Osteocyte (in vitro differentiated cells): Measurements from ENCODE around the gene PLA2G7. TPM values are rescaled to one million over a fixed set of nuclear protein-coding genes. Genes with fewer than 3 reads are reported as not detected.
A peak's percentile ranks its signal among the peaks of the same experiment; 100 is the strongest.

Source experiments
- DNase-seq: peaks from one replicate; pipeline ENCODE4 v3.0.0; 2021; ENCODE audit warnings: mixed read lengths; ENCODE audit not compliant: unreplicated experiment; ENCODE audit errors: extremely low spot score
- H3K27ac Mint-ChIP-seq: one replicate; pipeline ENCODE4 v1.8.0; 2021; ENCODE audit warnings: mild to moderate bottlenecking, mixed read lengths; ENCODE audit not compliant: unreplicated experiment
- H3K27me3 Mint-ChIP-seq: one replicate; pipeline ENCODE4 v1.8.0; 2021; ENCODE audit warnings: mixed read lengths; ENCODE audit not compliant: unreplicated experiment
- H3K36me3 Mint-ChIP-seq: one replicate; pipeline ENCODE4 v1.8.0; 2021; ENCODE audit warnings: mixed read lengths; ENCODE audit not compliant: unreplicated experiment
- H3K4me1 Mint-ChIP-seq: one replicate; pipeline ENCODE4 v1.8.0; 2021; ENCODE audit warnings: mixed read lengths; ENCODE audit not compliant: unreplicated experiment
- H3K4me3 Mint-ChIP-seq: one replicate; pipeline ENCODE4 v1.8.0; 2021; ENCODE audit warnings: mild to moderate bottlenecking, moderate library complexity, mixed read lengths; ENCODE audit not compliant: unreplicated experiment
- H3K9me3 Mint-ChIP-seq: one replicate; pipeline ENCODE4 v1.8.0; 2021; ENCODE audit warnings: mixed read lengths; ENCODE audit not compliant: unreplicated experiment
- CTCF ChIP-seq: fragments of 200-600 bp; sonication (generic); IDR thresholded peaks from 2 replicates; pipeline ENCODE4 v1.5.0; 2021; ENCODE audit warnings: antibody characterized with exemption, mild to moderate bottlenecking, moderate library complexity
- long read RNA-seq: library from polyadenylated mRNA; unstranded; transcript quantifications from one replicate; pipeline ENCODE4 v2.0.0, GENCODE V29; 2021
- total RNA-seq: library from RNA; stranded (reverse); gene quantifications from 2 replicates; pipeline ENCODE4 v1.2.1, GENCODE V29; 2021

PLA2G7 gene
- total RNA-seq = not detected in 2 replicates
- long read RNA-seq = 0 reads

GRCh38 chr6:46734867-46735719 is at the start of gene PLA2G7:
PLA2G7 (minus strand) TSS chr6:46735375; CDS start chr6:46722891, 12,484 bp downstream.
- peaks cover 72% of the 10 kb centered on the region for H3K27me3 Mint-ChIP-seq
- no peak for DNase-seq
- H3K27ac Mint-ChIP-seq = no peak within 1 kb of the TSS

DNA sequence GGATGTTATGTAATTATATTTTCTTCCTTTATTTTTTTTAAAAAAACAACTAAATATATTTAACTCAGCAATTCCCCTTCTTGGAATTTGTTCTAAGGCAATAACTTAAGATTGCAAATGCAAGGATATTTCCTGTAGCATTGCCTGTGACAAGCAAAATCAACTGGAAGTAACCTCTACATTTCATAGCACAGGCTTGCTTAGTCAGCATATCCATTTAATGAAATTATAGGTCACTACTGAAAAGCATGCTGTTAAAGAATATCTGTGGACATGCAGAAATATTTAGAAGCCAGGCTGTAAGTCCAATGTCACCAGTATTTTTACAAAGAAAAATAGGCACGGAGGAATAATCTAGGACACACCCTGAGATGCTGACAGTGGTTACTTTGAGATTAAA is 49.4 kb upstream of the PLA2G7 start:
- H3K27ac Mint-ChIP-seq = no peak overlapping the region
- peaks cover 10% of the 10 kb centered on the region for H3K27me3 Mint-ChIP-seq
- no peak for DNase-seq
- no peak for TF ChIP-seq CTCF
- H3K36me3 Mint-ChIP-seq = no peaks in the 10 kb centered on the region
- no peaks in the 10 kb centered on the region for H3K4me1 Mint-ChIP-seq
- no peaks in the 10 kb centered on the region for H3K9me3 Mint-ChIP-seq
- H3K4me3 Mint-ChIP-seq = no peak overlapping the region

More at GRCh38 chr6:46734867-46735719, at the start of gene PLA2G7:
- no peak for TF ChIP-seq CTCF
- Mint-ChIP-seq H3K36me3 (no peaks in the 10 kb centered on the region), H3K4me1 (peaks cover 10% of the 10 kb centered on the region), H3K9me3 (no peaks in the 10 kb centered on the region), H3K4me3 (peak within 1 kb of the TSS; percentile 74)

GRCh38 chr6:46781478-46782378 is 46.6 kb upstream of the PLA2G7 start:
- Mint-ChIP-seq H3K27ac (no peak overlapping the region), H3K36me3 (no peaks in the 10 kb centered on the region), H3K4me3 (no peak overlapping the region), H3K27me3 (peaks cover 10% of the 10 kb centered on the region), H3K9me3 (no peaks in the 10 kb centered on the region), H3K4me1 (no peaks in the 10 kb centered on the region)
- peak; percentile 82 for TF ChIP-seq CTCF
- no peak for DNase-seq

DNA sequence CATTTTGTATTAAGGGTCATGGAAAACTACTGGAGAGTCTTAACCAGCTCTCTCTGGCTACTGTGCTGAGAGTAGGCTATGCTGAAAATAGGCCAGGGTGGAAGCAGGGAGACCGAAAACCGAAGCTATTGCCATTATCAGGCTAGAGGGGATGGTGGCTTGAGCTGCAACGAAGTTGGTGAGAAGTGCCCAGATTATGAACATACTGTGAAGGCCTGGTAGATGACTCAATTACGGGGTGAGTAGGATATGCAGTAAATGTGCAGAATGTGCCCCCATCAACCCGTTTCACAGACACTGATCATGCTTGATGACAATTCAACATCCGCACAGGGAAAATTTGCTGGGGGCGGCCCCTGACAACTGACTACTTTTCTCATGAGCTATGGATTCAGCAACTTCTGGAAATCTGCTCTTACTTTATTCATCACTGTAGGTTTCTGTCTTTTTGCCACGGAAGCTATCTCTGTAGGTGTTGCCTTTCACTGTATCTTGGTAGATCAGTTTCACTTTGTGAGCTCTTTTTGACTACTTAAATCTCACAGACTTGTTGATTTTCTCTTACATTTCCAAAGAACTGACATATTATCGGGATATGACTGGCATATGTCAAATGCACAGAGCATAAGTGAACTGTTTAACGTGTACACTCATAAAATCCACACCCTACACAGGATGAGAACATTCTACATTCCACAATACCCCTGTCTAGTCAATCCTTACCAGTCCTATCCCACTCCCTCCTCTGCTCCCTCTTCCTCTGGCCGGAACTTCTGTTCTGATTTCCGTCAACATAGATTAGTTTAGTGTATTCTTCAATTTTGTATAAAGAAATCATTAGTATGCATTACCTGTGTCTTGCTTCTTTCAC is 42.5 kb upstream of the PLA2G7 start:
- Mint-ChIP-seq H3K4me1 (no peaks in the 10 kb centered on the region), H3K36me3 (no peaks in the 10 kb centered on the region), H3K9me3 (no peaks in the 10 kb centered on the region), H3K27me3 (peaks cover 10% of the 10 kb centered on the region), H3K4me3 (no peak overlapping the region), H3K27ac (no peak overlapping the region)
- DNase-seq = no peak
- TF ChIP-seq CTCF = no peak
